H9 (cell line): ENCODE measurements around the gene DNALI1. TPM values are rescaled to one million over a fixed set of nuclear protein-coding genes. Genes with fewer than 3 reads are reported as not detected.
A peak's percentile ranks its signal among the peaks of the same experiment; 100 is the strongest.
"Not testable (repeated sequence)": the region's sequence is repeated elsewhere in the genome, so short reads cannot be mapped to it uniquely, and the experiment has no call there.

Source experiments
- DNase-seq: peaks from one replicate; pipeline ENCODE4 v3.0.0-alpha.2; 2017
- H2AFZ ChIP-seq: one replicate; pipeline ENCODE4 v1.6.1; 2013; ENCODE audit warnings: mild to moderate bottlenecking, low read length, control low read depth, moderate library complexity
- H2AK5ac ChIP-seq: 2 replicates; pipeline ENCODE4 v1.6.1; 2013; ENCODE audit warnings: low read length, control low read depth, mixed read lengths; ENCODE audit not compliant: insufficient read length
- H2BK120ac ChIP-seq: one replicate; pipeline ENCODE4 v1.6.1; 2013; ENCODE audit warnings: low read depth, mild to moderate bottlenecking, low read length, control low read depth, inconsistent platforms; ENCODE audit not compliant: poor library complexity, severe bottlenecking
- H2BK12ac ChIP-seq: 2 replicates; pipeline ENCODE4 v1.6.1; 2013; ENCODE audit warnings: low read length, control low read depth, mixed read lengths, low read depth; ENCODE audit not compliant: insufficient read length
- H2BK15ac ChIP-seq: 2 replicates; pipeline ENCODE4 v1.6.1; 2013; ENCODE audit warnings: low read depth, low read length, control low read depth
- H2BK20ac ChIP-seq: one replicate; pipeline ENCODE4 v1.6.1; 2013; ENCODE audit warnings: low read depth, mild to moderate bottlenecking, low read length, control low read depth, inconsistent platforms; ENCODE audit not compliant: poor library complexity, severe bottlenecking
- H2BK5ac ChIP-seq: 2 replicates; pipeline ENCODE4 v1.6.1; 2013; ENCODE audit warnings: low read length, control low read depth, mixed read lengths; ENCODE audit not compliant: insufficient read length
- H3K14ac ChIP-seq: 2 replicates; pipeline ENCODE4 v1.6.1; 2013; ENCODE audit warnings: low read length, control low read depth; ENCODE audit not compliant: insufficient read depth
- H3K18ac ChIP-seq: 2 replicates; pipeline ENCODE4 v1.6.1; 2013; ENCODE audit warnings: low read depth, mild to moderate bottlenecking, mixed read lengths, low read length, control low read depth; ENCODE audit not compliant: insufficient read length
- H3K23ac ChIP-seq: 2 replicates; pipeline ENCODE4 v1.6.1; 2013; ENCODE audit warnings: low read length, control low read depth, mixed read lengths, low read depth; ENCODE audit not compliant: insufficient read length
- H3K23me2 ChIP-seq: 2 replicates; pipeline ENCODE4 v1.6.1; 2013; ENCODE audit warnings: low read depth, mild to moderate bottlenecking, mixed read lengths, low read length, control low read depth; ENCODE audit not compliant: insufficient read length, poor library complexity, severe bottlenecking
- H3K27ac ChIP-seq: 2 replicates; pipeline ENCODE4 v1.5.1; 2013; ENCODE audit warnings: low read length, control low read depth, mixed read lengths, low read depth; ENCODE audit not compliant: insufficient read length
- H3K27me3 ChIP-seq: 2 replicates; pipeline ENCODE4 v1.6.1; 2013; ENCODE audit warnings: low read length, control low read depth, inconsistent platforms; ENCODE audit not compliant: insufficient read depth
- H3K4ac ChIP-seq: 2 replicates; pipeline ENCODE4 v1.6.1; 2013; ENCODE audit warnings: low read depth, mild to moderate bottlenecking, control low read depth, inconsistent platforms, low read length, moderate library complexity
- H3K4me1 ChIP-seq: 2 replicates; pipeline ENCODE4 v1.6.1; 2013; ENCODE audit warnings: low read length, control low read depth, inconsistent platforms; ENCODE audit not compliant: insufficient read depth
- H3K4me2 ChIP-seq: 2 replicates; pipeline ENCODE4 v1.6.1; 2013; ENCODE audit warnings: low read length, control low read depth, mixed read lengths; ENCODE audit not compliant: insufficient read length, insufficient read depth
- H3K56ac ChIP-seq: 2 replicates; pipeline ENCODE4 v1.6.1; 2013; ENCODE audit warnings: low read depth, mild to moderate bottlenecking, mixed read lengths, low read length, control low read depth; ENCODE audit not compliant: insufficient read length
- H3K79me1 ChIP-seq: 2 replicates; pipeline ENCODE4 v1.6.1; 2013; ENCODE audit warnings: low read depth, mild to moderate bottlenecking, moderate library complexity, low read length, control low read depth, inconsistent platforms; ENCODE audit not compliant: insufficient read depth, poor library complexity, severe bottlenecking
- H3K79me2 ChIP-seq: 2 replicates; pipeline ENCODE4 v1.6.1; 2013; ENCODE audit warnings: low read length, control low read depth, inconsistent platforms; ENCODE audit not compliant: insufficient read depth
- H3K9ac ChIP-seq: 2 replicates; pipeline ENCODE4 v1.6.1; 2013; ENCODE audit warnings: low read length, control low read depth, mixed read lengths; ENCODE audit not compliant: insufficient read length; ENCODE audit errors: extremely low read depth
- H3K9me3 ChIP-seq: one replicate; pipeline ENCODE4 v1.6.1; 2013; ENCODE audit warnings: low read depth, low read length, inconsistent platforms; ENCODE audit not compliant: control insufficient read depth
- H3T11ph ChIP-seq: one replicate; pipeline ENCODE4 v1.6.1; 2013; ENCODE audit warnings: mild to moderate bottlenecking, low read length, control low read depth, inconsistent platforms
- H4K20me1 ChIP-seq: one replicate; pipeline ENCODE4 v1.6.1; 2013; ENCODE audit not compliant: control insufficient read depth, insufficient read length, insufficient read depth
- H4K5ac ChIP-seq: 2 replicates; pipeline ENCODE4 v1.6.1; 2013; ENCODE audit warnings: low read depth, mild to moderate bottlenecking, mixed read lengths, low read length, control low read depth; ENCODE audit not compliant: insufficient read length
- H4K8ac ChIP-seq: replicated peaks from 2 replicates; pipeline ENCODE4 v1.6.1; 2013; ENCODE audit warnings: low read length, control low read depth, mixed read lengths, low read depth; ENCODE audit not compliant: insufficient read length
- H4K91ac ChIP-seq: 2 replicates; pipeline ENCODE4 v1.6.1; 2013; ENCODE audit warnings: low read depth, mild to moderate bottlenecking, moderate library complexity, mixed read lengths, low read length, control low read depth; ENCODE audit not compliant: insufficient read length
- H3K27ac Mint-ChIP-seq, 3 experiments: 2 replicates in 2 of 3; 3 replicates in 1 of 3; pipeline ENCODE4 v1.8.0; 2020 to 2021; ENCODE audit warnings: mixed read lengths in 3 of 3, mild to moderate bottlenecking in 1 of 3, moderate library complexity in 1 of 3
- H3K27me3 Mint-ChIP-seq: 2 replicates; pipeline ENCODE4 v1.8.0; 2021; ENCODE audit warnings: low read depth, mild to moderate bottlenecking, moderate library complexity, mixed read lengths
- H3K36me3 Mint-ChIP-seq, 3 experiments: 2 replicates in 2 of 3; 3 replicates in 1 of 3; pipeline ENCODE4 v1.8.0; 2020 to 2021; ENCODE audit warnings: low read depth in 3 of 3, mixed read lengths in 3 of 3; ENCODE audit not compliant: insufficient read depth in 1 of 3
- H3K4me1 Mint-ChIP-seq, 2 experiments: 2 replicates each; pipeline ENCODE4 v1.8.0; 2020; ENCODE audit warnings: mixed read lengths in 2 of 2
- H3K4me3 Mint-ChIP-seq, 2 experiments: 2 replicates in 1 of 2; 3 replicates in 1 of 2; pipeline ENCODE4 v1.8.0; 2020 to 2021; ENCODE audit warnings: mild to moderate bottlenecking in 2 of 2, mixed read lengths in 2 of 2, moderate library complexity in 1 of 2
- H3K9me3 Mint-ChIP-seq, 2 experiments: 2 replicates in 1 of 2; 3 replicates in 1 of 2; pipeline ENCODE4 v1.8.0; 2020; ENCODE audit warnings: mild to moderate bottlenecking in 2 of 2, mixed read lengths in 2 of 2, moderate library complexity in 1 of 2
- WGBS: extraction: QIAGEN DNeasy Blood & Tissue Kit; methylation state at CpG from one replicate; pipeline ENCODE4 v1.1.7; 2013; ENCODE audit warnings: missing lambda C conversion rate, low lambda C conversion rate, mixed read lengths; ENCODE audit not compliant: insufficient read length; ENCODE audit errors: extremely low coverage; 5-methylcytosine and 5-hydroxymethylcytosine counted together
- total RNA-seq: library from RNA; stranded (reverse); gene quantifications from 2 replicates; pipeline ENCODE4 v1.2.1, GENCODE V29; 2021

Gene DNALI1
- total RNA-seq, 1 experiment from 2014 or later = 18.0 TPM

- H3K36me3 Mint-ChIP-seq, H2AFZ ChIP-seq, H3K4me3 Mint-ChIP-seq, H2BK20ac ChIP-seq, H3K9me3 ChIP-seq, H3K23ac ChIP-seq, H4K20me1 ChIP-seq, H3K27me3 Mint-ChIP-seq, H3K56ac ChIP-seq, H3T11ph ChIP-seq, DNase-seq, H3K9me3 Mint-ChIP-seq, H4K8ac ChIP-seq, H3K9ac ChIP-seq, H3K14ac ChIP-seq, H3K4me1 ChIP-seq, H3K23me2 ChIP-seq, H2BK5ac ChIP-seq, H2BK15ac ChIP-seq, H3K4ac ChIP-seq, H3K4me2 ChIP-seq, H3K79me1 ChIP-seq, H2BK12ac ChIP-seq, H2AK5ac ChIP-seq, H4K5ac ChIP-seq, H3K79me2 ChIP-seq, H4K91ac ChIP-seq, H3K18ac ChIP-seq, H3K27me3 ChIP-seq, H3K27ac ChIP-seq, H2BK120ac ChIP-seq: not testable (repeated sequence)
- Mint-ChIP-seq H3K27ac (peak overlapping the region; percentile 12 to 59 (median 47); a peak in 2 of 7 replicates), H3K4me1 (peaks cover 15 to 18% of the 10 kb centered on the region in 2 experiments)
- WGBS = no CpG with 5 or more reads among the region's 15 CpGs
These were observed 37.8 kb upstream of the DNALI1 start for GRCh38 chr1:37518929-37519328.
